Colonic mucosa (tissue), 4 donors: ENCODE data around the gene POU3F1. TPM values are rescaled to one million over a fixed set of nuclear protein-coding genes. Genes with fewer than 3 reads are reported as not detected.
A peak's percentile ranks its signal among the peaks of the same experiment; 100 is the strongest.

Source experiments
- DNase-seq: peaks from one replicate; pipeline ENCODE4 v3.0.0-alpha.2; 2020
- H3K27ac ChIP-seq: fragments of 200-600 bp; one replicate; pipeline ENCODE4 v1.8.0; 2021
- H3K27me3 ChIP-seq: fragments of 200-600 bp; one replicate; pipeline ENCODE4 v1.8.0; 2021
- H3K36me3 ChIP-seq: fragments of 200-600 bp; one replicate; pipeline ENCODE4 v1.8.0; 2021
- H3K4me1 ChIP-seq: fragments of 200-600 bp; one replicate; pipeline ENCODE4 v1.8.0; 2021; ENCODE audit warnings: mild to moderate bottlenecking
- H3K4me3 ChIP-seq: fragments of 200-600 bp; one replicate; pipeline ENCODE4 v1.8.0; 2021
- H3K9ac ChIP-seq, 2 donors: one replicate each; pipeline ENCODE4 v1.7.0; 2013; ENCODE audit warnings: control low read depth in 2 of 2, low read depth in 2 of 2, low read length in 2 of 2
- H3K9me3 ChIP-seq: fragments of 200-600 bp; one replicate; pipeline ENCODE4 v1.8.0; 2021
- intact Hi-C: fragments of 100-400 bp; cut with DNase I; formaldehyde crosslinking; loops from one replicate; pipeline ENCODE4 v1.14.1; 2022
- total RNA-seq, 2 donors: library from RNA; stranded (reverse); fragmentation: NEBNext Ultra II Directional in 1 of 2; extraction: Animal tissue kit (Norgen Biotek cat#: 25700) in 1 of 2; gene quantifications; one replicate each; pipeline ENCODE4 v1.2.1, GENCODE V29; 2021
- TF ChIP-seq, protein P1 (sequence below): fragments of 200-600 bp; IDR thresholded peaks from one replicate; pipeline ENCODE4 v1.8.0; 2022; ENCODE audit warnings: antibody characterized with exemption, mild to moderate bottlenecking
- donor health status: healthy.
- donor health status: DM: no; HTN: no; CAD: no.
- donor health status: DM: no; HTN: no; CAD: no.

POU3F1 gene
- total RNA-seq, 2 donors from 2014 or later: not detected

DNA sequence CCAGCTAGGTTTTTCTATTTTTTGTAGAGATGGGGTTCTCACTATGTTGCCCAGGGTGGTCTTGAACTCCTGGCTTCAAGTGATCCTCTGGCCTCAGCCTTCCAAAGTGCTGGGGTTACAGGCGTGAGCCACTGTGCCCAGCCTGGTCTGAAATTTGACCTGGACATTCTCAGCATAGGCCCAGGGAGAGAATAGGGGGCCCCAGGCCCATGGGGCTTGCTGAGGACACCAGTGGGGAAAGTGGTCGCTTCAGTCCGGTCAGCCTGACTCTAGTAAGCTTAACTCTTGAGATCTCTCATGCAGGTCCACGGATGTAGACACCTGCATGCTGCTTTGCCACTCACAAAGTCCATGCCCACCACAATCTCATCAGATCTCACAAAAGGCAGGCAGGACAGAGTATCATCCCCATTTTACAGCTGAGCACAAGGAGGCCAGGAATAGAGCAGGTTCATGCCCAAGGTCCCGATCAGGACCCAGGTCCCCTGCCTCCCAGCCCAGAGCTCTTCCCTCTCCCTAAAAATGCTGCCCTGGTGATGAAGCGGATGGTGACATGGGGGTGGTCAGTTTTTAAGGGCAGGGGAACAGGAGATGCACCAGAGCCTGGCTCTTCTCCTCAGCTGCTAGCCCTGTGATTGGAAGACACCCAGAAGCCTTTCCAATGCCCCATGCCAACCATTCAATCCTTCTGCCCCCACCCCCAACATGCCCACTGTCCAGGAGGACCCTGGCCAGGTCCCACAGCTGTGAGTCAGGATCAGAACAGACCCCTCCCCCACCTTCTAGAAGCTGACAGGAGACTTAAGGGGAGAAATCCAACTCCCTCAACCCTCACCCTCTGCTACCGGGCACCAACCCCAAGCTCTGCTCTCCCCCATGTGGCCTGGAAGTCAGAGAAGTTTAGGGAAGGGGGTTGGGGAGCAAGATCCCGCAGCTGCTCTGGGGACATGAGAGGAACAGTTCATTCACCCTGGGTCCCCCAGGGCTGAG is 43.0 kb downstream of the POU3F1 start:
- TF ChIP-seq, protein P1, sequence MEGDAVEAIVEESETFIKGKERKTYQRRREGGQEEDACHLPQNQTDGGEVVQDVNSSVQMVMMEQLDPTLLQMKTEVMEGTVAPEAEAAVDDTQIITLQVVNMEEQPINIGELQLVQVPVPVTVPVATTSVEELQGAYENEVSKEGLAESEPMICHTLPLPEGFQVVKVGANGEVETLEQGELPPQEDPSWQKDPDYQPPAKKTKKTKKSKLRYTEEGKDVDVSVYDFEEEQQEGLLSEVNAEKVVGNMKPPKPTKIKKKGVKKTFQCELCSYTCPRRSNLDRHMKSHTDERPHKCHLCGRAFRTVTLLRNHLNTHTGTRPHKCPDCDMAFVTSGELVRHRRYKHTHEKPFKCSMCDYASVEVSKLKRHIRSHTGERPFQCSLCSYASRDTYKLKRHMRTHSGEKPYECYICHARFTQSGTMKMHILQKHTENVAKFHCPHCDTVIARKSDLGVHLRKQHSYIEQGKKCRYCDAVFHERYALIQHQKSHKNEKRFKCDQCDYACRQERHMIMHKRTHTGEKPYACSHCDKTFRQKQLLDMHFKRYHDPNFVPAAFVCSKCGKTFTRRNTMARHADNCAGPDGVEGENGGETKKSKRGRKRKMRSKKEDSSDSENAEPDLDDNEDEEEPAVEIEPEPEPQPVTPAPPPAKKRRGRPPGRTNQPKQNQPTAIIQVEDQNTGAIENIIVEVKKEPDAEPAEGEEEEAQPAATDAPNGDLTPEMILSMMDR: no peak
- Histone ChIP-seq H3K9me3 (no peaks in the 10 kb centered on the region), H3K9ac (peak overlapping the region; percentile 4 to 43), H3K4me3 (peak overlapping the region; percentile 43), H3K27me3 (peaks cover 10% of the 10 kb centered on the region), H3K27ac (peak overlapping the region; percentile 65), H3K4me1 (no peaks in the 10 kb centered on the region), H3K36me3 (no peaks in the 10 kb centered on the region)
- intact Hi-C loops: no loop called here
- no peak for DNase-seq

DNA sequence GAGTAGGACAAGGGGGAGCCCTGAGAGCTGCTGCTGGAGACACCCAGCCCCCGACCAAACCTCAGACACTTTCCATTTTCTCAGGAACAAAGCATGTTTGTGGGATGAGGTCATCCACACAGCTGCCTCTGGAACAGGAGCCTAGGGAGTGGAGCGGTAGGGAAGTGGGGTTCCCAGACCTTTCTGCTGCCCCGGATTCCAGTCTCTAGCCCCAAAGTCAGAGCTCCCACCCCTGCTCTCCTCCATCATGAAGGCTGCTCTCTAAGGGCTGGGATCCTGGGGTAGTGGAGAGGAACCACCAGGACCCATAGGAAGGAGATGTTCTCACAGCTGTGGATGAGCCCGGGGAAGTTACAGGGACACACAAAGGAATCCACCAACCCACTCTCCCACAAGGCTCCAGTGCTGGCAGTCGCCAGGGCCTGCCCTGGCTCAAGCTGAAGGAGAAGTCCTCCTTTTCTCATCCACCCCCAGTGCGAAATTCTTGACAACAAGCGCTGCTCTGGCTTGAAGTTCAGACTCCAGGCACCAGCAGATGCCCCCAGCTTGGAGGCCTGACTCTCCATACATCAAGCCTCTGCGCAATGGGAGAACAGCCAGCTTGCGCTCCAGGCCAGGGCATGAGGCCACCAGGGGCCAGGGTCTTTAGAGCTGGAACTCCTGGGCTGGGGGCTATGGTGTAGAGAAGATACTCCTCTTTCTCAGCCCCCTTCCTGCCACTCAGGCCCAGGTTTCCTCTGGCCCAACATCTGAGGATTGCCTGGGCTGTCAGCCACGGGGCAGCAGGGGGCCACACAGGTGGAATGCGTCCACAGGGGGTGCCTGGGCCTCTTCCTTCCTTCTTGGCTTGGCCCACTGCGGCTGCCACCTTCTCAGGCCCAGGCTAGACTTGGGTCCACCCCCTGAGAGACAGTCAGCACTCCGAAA is 45.8 kb downstream of the POU3F1 start:
- Histone ChIP-seq H3K9me3 (no peaks in the 10 kb centered on the region), H3K4me3 (no peak overlapping the region), H3K36me3 (no peaks in the 10 kb centered on the region), H3K4me1 (no peaks in the 10 kb centered on the region), H3K27ac (peak overlapping the region; percentile 80), H3K27me3 (peaks cover 10% of the 10 kb centered on the region), H3K9ac (peak overlapping the region; percentile 33 to 35)
- intact Hi-C loops: no loop called here
- TF ChIP-seq, protein P1: no peak
- DNase-seq: no peak

DNA sequence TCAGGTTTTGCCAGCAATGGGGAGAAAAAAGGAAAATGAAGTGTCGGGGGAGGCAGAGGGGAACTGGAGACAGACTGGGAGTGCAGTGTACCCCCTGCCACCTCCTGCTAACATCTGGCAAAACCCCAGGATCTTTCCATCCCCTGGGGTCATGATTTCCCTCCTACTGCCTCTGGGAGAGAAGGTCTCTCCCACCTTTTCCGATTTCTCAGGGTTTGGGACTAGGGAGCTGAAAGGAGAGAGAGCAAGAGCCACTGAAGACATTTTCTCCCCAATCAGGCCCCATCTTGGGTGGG is 46.4 kb downstream of the POU3F1 start:
- Histone ChIP-seq H3K9ac (peak overlapping the region; percentile 35 to 66), H3K36me3 (no peaks in the 10 kb centered on the region), H3K27me3 (peaks cover 10% of the 10 kb centered on the region), H3K9me3 (no peaks in the 10 kb centered on the region), H3K4me1 (no peaks in the 10 kb centered on the region), H3K4me3 (no peak overlapping the region), H3K27ac (peak overlapping the region; percentile 80)
- intact Hi-C loops: no loop called here
- no peak for DNase-seq
- TF ChIP-seq, protein P1: no peak

DNA sequence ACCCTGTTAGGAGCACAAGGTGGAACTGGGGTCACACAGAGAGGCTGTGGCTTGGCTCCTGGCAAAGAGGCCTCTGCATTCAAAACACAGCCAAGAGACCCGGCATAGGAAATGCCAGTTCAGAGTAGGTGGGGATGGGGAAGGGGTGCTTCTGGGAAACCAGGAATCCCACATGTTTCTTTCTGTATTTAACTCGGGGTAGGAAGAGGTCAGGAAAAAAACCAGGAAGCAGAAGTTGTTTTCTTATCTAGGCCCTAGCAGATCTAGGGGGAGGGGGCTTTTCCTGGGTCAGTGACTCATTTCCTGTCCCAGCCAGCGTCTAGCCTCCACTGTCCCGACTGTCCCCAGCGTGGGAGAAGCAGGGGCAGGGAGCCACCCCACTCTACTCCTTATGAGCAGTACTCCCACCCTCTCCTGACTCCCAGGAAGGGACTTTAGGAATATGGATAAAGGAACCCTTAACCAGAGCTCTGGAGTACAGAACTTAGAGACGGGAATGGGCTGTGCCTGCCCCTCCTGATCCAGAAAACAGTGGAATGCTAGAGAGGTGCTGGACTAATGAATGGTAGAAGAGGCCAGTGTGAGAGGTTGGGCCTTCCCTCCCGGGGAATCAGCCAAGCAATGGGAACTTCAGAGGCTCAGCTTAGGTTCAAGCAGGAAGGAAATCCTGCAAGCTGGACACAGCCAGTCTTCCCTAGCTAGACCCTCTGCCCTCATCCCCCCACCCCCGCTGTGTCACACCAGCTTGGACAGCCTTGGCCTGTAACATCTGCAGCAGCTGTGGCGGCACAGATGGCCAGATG is 47.0 kb downstream of the POU3F1 start:
- TF ChIP-seq, protein P1: no peak
- intact Hi-C loops: no loop called here
- Histone ChIP-seq H3K4me3 (no peak overlapping the region), H3K9ac (peak overlapping the region; percentile 35 to 66), H3K27me3 (peaks cover 6% of the 10 kb centered on the region), H3K4me1 (no peaks in the 10 kb centered on the region), H3K36me3 (no peaks in the 10 kb centered on the region), H3K27ac (peak overlapping the region; percentile 80), H3K9me3 (no peaks in the 10 kb centered on the region)
- no peak for DNase-seq
